HepG2 (cell line): ENCODE measurements around the gene ATG2A. TPM values are rescaled to one million over a fixed set of nuclear protein-coding genes. Genes with fewer than 3 reads are reported as not detected.

ENCODE experiments used
- ATRX ChIP-seq: sonication (generic); formaldehyde crosslinking; IDR thresholded peaks from 2 replicates; pipeline ENCODE4 v1.4.0; 2020; ENCODE audit warnings: missing genetic modification reagents, borderline replicate concordance
- POGK ChIP-seq: sonication (generic); formaldehyde crosslinking; conservative IDR thresholded peaks from 2 replicates; pipeline ENCODE4 v1.8.0; 2022; ENCODE audit warnings: mild to moderate bottlenecking, moderate library complexity, missing genetic modification reagents
- SIN3A ChIP-seq: IDR thresholded peaks from 2 replicates; pipeline ENCODE4 v1.6.1; 2011; ENCODE audit warnings: low read depth, mild to moderate bottlenecking, control low read depth, low read length, borderline replicate concordance
- ZBTB49 ChIP-seq: sonication (generic); formaldehyde crosslinking; IDR thresholded peaks from 2 replicates; pipeline ENCODE4 v1.4.0; 2020; ENCODE audit warnings: missing genetic modification reagents, borderline replicate concordance
- ZC3H4 ChIP-seq: sonication (generic); formaldehyde crosslinking; IDR thresholded peaks from 2 replicates; pipeline ENCODE4 v1.4.0; 2020; ENCODE audit warnings: missing genetic modification reagents, borderline replicate concordance
- ZMAT3 ChIP-seq: sonication (generic); formaldehyde crosslinking; conservative IDR thresholded peaks from 2 replicates; pipeline ENCODE4 v1.7.0; 2021; ENCODE audit warnings: missing genetic modification reagents
- ZNF136 ChIP-seq: sonication (generic); formaldehyde crosslinking; IDR thresholded peaks from 2 replicates; pipeline ENCODE4 v1.8.1; 2022; ENCODE audit warnings: low read depth, mild to moderate bottlenecking, moderate library complexity, missing genetic modification reagents
- ZNF224 ChIP-seq: sonication (generic); formaldehyde crosslinking; IDR thresholded peaks from 2 replicates; pipeline ENCODE4 v1.5.0; 2020; ENCODE audit warnings: mild to moderate bottlenecking, missing genetic modification reagents
- ZNF34 ChIP-seq: sonication (generic); formaldehyde crosslinking; IDR thresholded peaks from 2 replicates; pipeline ENCODE4 v1.4.0; 2020; ENCODE audit warnings: mild to moderate bottlenecking, missing genetic modification reagents, borderline replicate concordance
- ZNF367 ChIP-seq: sonication (generic); formaldehyde crosslinking; IDR thresholded peaks from 2 replicates; pipeline ENCODE4 v1.4.0; 2020; ENCODE audit warnings: missing genetic modification reagents, borderline replicate concordance
- ZNF441 ChIP-seq: sonication (generic); formaldehyde crosslinking; IDR thresholded peaks from 2 replicates; pipeline ENCODE4 v1.7.0; 2021; ENCODE audit warnings: missing genetic modification reagents, borderline replicate concordance
- ZNF775 ChIP-seq: sonication (generic); formaldehyde crosslinking; IDR thresholded peaks from 2 replicates; pipeline ENCODE4 v1.4.0; 2020; ENCODE audit warnings: missing genetic modification reagents, mild to moderate bottlenecking, moderate library complexity, borderline replicate concordance
- polyA plus RNA-seq, 8 experiments: library from polyadenylated mRNA; depleted of rRNA in 3 of 8; stranded (reverse) in 7 of 8; unstranded in 1 of 8; fragments of >200 nt; fragmentation: Illumina TruSeq in 4 of 8; extraction: Trizol in 4 of 8; gene quantifications; 2 replicates each; pipeline versions ENCODE4 v1.2.1 to v1.2.3, GENCODE V29; 2011 to 2016; ENCODE audit warnings: low read depth in 4 of 8, missing spikeins in 1 of 8, mixed read lengths in 1 of 8; ENCODE audit not compliant: insufficient read depth in 1 of 8
- total RNA-seq, 5 experiments: library from RNA; depleted of rRNA; stranded (reverse); fragments of >200 nt; fragmentation: Illumina TruSeq; extraction: Trizol; gene quantifications; 2 replicates each; pipeline ENCODE4 v1.2.3, GENCODE V29; 2016; ENCODE audit warnings: low read depth in 1 of 5
- TF ChIP-seq, protein P1 (sequence below): IDR thresholded peaks from 2 replicates; pipeline ENCODE4 v1.6.1; 2016; ENCODE audit warnings: low read depth
- TF ChIP-seq, protein P2 (sequence below): IDR thresholded peaks from 2 replicates; pipeline ENCODE4 v1.6.1; 2016; ENCODE audit warnings: control low read depth
- TF ChIP-seq, protein P3 (sequence below): sonication (generic); formaldehyde crosslinking; IDR thresholded peaks from 2 replicates; pipeline ENCODE4 v1.8.0; 2022; ENCODE audit warnings: mild to moderate bottlenecking, missing genetic modification reagents, moderate library complexity
- TF ChIP-seq, protein P4 (sequence below): sonication (generic); formaldehyde crosslinking; IDR thresholded peaks from 2 replicates; pipeline ENCODE4 v1.4.0; 2020; ENCODE audit warnings: missing genetic modification reagents
- TF ChIP-seq, protein P5 (sequence below): sonication (generic); formaldehyde crosslinking; IDR thresholded peaks from 2 replicates; pipeline ENCODE4 v1.5.0; 2020; ENCODE audit warnings: mild to moderate bottlenecking, missing genetic modification reagents

The ATG2A gene
- total and polyA plus RNA-seq, 2 of the 13 experiments (the other 11 are each of a cell fraction or from before 2014, with no cell fraction given), result 6.7 to 8.0 TPM

DNA sequence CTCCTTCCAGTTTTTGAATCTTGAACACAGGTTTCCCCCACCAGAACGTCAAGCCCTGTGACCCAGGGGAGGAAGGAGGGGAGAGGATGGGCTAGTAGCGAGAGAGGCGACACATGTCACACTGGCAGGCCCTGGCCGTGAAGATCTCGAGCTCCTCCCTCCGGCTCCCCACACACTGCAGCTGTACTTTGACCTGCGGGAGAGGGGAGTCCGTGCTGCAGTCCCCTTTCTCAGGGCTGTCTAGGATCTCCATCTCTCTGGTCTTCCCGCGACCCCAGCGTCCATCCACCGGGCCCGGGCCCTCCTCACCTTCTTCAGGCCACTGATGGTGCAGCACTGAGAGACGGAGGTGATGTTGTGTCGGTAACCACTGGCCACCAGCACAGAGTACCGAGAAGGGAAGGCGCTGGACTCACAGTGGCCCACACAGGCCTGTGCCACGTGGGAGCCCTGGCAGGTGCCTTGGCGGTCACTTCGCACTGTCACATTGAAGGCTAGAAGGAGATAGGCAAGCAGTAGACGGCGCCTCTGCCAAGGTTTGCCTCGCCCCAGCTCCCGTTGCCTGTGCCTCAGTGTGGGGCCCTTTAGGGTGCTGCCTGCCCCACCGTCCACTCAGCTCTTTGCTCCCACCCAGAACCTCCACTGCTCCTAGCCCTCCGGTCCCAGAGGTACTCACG, 17.8 kb upstream of the ATG2A start (continued):
- TF ChIP-seq, protein P1, sequence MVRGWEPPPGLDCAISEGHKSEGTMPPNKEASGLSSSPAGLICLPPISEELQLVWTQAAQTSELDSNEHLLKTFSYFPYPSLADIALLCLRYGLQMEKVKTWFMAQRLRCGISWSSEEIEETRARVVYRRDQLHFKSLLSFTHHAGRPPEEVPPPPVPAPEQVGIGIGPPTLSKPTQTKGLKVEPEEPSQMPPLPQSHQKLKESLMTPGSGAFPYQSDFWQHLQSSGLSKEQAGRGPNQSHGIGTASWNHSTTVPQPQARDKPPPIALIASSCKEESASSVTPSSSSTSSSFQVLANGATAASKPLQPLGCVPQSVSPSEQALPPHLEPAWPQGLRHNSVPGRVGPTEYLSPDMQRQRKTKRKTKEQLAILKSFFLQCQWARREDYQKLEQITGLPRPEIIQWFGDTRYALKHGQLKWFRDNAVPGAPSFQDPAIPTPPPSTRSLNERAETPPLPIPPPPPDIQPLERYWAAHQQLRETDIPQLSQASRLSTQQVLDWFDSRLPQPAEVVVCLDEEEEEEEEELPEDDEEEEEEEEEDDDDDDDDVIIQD (CRISPR knock-in tag), result no peak
- TF ChIP-seq ZNF441 (CRISPR knock-in tag) (no peak; the same call in 1 of the 2 replicates), ZNF34 (no peak), ZC3H4 (CRISPR knock-in tag) (no peak), SIN3A (peak; percentile 45; the same call in 1 of the 2 replicates), ZBTB49 (CRISPR knock-in tag) (no peak), ZNF367 (CRISPR knock-in tag) (no peak), ZNF224 (CRISPR knock-in tag) (no peak), POGK (CRISPR knock-in tag) (0 out of 2 replicates have a peak, but pooled peaks have one; percentile 52), ATRX (no peak), ZNF775 (no peak), ZNF136 (peak; percentile 95; the same call in 1 of the 2 replicates), ZMAT3 (CRISPR knock-in tag) (no peak)
- TF ChIP-seq, protein P2, sequence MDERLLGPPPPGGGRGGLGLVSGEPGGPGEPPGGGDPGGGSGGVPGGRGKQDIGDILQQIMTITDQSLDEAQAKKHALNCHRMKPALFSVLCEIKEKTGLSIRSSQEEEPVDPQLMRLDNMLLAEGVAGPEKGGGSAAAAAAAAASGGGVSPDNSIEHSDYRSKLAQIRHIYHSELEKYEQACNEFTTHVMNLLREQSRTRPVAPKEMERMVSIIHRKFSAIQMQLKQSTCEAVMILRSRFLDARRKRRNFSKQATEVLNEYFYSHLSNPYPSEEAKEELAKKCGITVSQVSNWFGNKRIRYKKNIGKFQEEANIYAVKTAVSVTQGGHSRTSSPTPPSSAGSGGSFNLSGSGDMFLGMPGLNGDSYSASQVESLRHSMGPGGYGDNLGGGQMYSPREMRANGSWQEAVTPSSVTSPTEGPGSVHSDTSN, result no peak
- TF ChIP-seq, protein P3, sequence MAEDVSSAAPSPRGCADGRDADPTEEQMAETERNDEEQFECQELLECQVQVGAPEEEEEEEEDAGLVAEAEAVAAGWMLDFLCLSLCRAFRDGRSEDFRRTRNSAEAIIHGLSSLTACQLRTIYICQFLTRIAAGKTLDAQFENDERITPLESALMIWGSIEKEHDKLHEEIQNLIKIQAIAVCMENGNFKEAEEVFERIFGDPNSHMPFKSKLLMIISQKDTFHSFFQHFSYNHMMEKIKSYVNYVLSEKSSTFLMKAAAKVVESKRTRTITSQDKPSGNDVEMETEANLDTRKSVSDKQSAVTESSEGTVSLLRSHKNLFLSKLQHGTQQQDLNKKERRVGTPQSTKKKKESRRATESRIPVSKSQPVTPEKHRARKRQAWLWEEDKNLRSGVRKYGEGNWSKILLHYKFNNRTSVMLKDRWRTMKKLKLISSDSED, result no peak
- TF ChIP-seq, protein P4, sequence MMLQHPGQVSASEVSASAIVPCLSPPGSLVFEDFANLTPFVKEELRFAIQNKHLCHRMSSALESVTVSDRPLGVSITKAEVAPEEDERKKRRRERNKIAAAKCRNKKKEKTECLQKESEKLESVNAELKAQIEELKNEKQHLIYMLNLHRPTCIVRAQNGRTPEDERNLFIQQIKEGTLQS, result no peak
- TF ChIP-seq, protein P5, sequence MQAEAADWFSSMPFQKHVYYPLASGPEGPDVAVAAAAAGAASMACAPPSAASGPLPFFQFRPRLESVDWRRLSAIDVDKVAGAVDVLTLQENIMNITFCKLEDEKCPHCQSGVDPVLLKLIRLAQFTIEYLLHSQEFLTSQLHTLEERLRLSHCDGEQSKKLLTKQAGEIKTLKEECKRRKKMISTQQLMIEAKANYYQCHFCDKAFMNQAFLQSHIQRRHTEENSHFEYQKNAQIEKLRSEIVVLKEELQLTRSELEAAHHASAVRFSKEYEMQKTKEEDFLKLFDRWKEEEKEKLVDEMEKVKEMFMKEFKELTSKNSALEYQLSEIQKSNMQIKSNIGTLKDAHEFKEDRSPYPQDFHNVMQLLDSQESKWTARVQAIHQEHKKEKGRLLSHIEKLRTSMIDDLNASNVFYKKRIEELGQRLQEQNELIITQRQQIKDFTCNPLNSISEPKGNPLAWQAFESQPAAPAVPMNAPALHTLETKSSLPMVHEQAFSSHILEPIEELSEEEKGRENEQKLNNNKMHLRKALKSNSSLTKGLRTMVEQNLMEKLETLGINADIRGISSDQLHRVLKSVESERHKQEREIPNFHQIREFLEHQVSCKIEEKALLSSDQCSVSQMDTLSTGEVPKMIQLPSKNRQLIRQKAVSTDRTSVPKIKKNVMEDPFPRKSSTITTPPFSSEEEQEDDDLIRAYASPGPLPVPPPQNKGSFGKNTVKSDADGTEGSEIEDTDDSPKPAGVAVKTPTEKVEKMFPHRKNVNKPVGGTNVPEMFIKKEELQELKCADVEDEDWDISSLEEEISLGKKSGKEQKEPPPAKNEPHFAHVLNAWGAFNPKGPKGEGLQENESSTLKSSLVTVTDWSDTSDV (CRISPR knock-in tag), result peak; percentile 32; the same call in 1 of the 2 replicates
